8988T (cell line): ENCODE data around the gene MYMK.
A peak's percentile ranks its signal among the peaks of the same experiment; 100 is the strongest.

Source experiments
- DNase-seq: peaks from one replicate; pipeline ENCODE4 v3.0.0; 2011

The MYMK gene

GRCh38 chr9:133533857-133534256 lies 9.1 kb upstream of the MYMK start:
- no peak for DNase-seq

DNA sequence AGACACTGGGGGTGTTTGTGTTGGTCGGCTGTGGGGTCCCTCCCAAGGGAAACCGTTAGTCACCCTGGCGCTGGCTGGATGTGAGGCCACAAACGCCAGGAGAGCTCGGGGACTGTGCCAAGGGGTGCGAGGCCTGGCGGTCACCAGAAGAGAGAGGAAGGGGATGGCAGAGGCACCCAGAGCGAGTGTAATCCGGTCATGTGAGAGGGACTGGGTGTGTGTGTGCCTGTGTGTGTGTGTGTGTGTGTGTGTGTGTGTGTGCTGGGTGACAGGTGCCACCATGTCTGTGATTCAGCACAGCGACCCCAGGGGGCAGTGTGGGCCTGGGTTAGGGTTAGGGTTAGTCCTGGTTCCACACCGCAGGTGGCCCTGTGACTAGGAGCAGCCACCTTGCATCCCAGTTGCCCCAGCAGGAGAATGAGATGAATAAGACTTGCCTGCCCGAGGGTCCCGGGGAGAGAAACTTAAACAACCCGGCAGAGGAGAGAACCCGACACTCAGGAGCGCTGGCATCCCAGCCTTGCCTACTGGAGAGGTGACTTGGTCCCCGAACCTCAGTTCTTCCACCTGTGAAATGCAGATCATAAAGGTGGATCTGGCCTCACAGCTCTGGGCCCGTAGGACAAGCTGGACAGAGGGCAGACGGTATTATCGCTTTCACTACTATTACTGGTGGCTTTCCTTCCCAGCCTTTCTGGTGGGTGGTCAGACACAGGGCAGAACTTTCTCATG lies 8.3 kb upstream of the MYMK start:
- peak; percentile 96 for DNase-seq

GRCh38 chr9:133531293-133531692 lies 6.5 kb upstream of the MYMK start:
- no peak for DNase-seq

DNA sequence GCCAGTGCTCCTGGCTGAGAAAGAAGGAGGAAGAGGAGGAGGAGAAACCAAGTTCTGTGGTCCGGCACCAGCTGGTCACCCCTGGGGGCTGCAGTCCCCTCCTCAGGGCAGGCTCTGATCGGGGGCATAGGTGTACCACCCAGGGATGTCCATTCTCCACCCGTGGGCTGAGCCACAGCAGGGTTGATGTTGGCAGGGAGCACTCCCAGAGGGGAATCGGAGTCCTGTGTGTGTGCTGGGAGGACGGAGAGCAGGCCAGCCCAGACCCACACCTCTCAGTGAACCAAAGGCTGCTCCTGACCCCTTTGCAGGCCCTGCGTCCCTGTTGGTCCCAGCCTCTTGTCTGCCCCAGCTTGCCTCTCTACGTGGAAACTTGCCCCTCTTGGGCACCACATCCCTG lies 5.1 kb upstream of the MYMK start:
- DNase-seq, result no peak

GRCh38 chr9:133529457-133529856 lies 4.7 kb upstream of the MYMK start:
- DNase-seq, result no peak

DNA sequence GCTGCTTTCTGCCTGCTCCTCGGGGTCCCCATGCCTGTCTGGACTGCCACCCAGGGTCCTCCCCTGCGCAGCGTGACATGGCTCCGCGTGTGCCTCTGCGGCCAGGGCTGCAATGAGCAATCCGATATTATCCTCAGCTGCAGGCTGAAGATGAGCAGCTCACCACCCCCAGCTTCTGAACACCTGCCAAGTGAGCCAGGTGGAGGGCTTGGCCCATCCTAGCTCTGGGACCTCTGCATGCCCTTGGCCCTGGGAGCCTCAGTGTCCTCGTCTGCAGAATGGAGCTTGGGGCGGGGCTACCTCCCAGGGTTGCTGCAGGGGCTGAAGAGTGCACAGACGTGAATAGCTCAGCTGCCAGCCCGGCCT lies 4.1 kb upstream of the MYMK start:
- no peak for DNase-seq

DNA sequence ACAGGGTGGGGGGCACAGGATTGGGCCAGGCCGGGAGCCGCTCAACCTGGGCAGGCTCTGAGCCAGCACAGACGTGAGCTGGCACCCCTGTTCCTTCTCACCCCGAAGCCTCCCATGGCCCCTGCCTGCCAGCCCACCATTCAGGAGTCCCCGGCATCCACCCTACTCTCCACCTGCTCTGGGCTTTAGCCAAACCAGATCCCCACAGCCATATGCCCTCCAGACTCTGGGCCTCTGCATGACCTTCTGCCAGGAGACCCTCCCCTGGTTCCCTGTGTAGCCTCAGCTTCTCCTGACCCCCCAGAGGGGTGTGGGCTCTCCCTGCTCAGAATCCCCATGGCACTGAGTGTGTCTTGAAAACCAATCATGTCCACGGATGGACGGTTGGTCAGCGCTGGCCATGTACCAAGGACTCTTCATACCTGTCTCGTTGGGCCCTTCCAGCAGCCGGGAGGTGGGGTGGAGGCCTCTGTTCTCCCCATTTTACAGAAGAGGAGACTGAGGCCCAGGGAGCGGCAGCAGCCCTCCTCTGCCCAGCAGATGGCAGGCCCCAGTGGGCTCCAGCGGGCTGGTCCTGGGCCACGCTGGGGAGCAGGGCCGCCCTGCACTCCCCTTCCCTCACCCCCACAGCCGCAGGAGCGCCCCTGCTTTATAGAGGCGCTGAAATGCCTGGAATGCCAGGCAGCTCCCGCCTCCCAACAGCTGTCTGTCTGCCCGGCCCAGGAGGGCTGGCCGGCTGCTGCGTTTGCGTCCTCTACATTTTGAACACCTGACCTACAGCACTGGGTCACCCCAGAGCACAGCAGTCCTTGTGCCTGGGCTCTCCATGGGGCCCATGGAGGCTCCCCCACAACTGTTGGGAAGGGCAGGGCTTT lies 3.5 kb upstream of the MYMK start:
- DNase-seq, result no peak

DNA sequence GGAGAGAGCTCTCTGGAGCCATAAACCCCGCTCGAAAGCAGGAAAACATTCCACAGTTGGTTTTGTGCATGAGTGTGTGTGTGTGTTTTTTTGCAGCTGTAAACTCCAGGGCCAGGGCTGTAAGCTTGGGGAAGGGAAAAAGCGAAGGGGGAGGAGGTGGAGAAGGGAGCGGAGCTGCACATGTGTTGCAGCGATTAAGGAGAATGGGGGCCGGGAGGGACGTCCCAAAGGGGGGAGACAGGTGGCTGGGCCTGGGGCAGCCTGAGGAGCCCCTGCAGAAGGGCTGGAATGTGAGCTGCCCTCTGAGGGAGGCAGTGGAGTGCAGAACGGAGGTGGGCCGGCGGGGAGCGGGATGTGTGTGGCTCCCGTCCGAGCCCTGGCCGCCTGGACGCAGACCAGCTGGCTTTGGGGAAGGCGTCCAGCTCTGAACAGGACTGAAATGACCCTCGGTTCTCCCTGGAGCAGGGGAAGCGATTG lies 2.7 kb upstream of the MYMK start:
- no peak for DNase-seq

DNA sequence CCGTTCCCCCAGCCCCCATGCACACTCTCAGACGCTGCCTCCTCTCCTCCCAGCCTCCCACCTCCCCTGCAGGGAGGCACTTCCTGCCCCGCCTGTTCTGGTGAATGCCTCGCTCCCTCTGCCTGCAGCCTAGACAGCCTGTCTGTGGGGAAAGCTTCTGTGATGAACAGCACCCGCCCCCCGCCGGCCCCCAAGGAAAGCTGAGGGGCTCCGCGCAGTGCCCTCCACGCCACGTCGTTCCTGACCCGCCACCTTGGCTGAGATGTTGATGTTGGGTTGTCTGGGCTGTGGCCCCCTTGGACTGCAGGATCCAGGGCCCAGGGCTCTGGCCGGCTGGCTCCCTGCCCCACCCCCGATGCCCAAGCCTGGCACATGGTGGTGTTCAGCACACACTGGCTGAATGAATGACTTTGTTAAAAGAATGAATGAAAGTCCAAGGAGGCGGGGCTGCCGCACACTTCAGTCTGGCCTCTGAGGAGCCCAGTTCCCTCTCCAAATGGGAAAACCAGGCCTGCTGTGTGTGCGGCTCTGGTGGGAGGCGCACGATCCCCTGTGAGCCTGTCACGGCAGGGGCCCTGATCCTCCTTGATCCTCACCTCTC lies 2.1 kb upstream of the MYMK start:
- no peak for DNase-seq

DNA sequence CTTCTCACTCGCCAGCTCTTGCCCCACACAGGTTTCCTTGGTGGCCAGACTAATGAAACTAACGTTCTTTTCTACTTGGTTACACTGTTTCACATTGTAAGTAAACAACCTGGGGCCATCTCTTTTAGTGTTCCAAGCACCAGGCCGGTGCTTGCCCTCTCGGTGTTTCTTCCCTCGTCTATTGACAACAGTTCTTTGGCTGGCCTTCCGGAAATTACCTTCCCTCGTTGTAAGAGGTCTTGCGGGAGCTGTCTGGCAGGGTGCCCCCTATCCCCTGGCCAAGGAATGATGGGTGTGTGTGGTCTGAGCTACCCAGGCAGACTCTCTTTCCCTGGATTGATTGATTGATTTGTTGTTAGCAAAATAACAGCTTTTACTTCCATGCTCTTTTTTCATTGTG lies 918 bp upstream of the MYMK start:
- no peak for DNase-seq

DNA sequence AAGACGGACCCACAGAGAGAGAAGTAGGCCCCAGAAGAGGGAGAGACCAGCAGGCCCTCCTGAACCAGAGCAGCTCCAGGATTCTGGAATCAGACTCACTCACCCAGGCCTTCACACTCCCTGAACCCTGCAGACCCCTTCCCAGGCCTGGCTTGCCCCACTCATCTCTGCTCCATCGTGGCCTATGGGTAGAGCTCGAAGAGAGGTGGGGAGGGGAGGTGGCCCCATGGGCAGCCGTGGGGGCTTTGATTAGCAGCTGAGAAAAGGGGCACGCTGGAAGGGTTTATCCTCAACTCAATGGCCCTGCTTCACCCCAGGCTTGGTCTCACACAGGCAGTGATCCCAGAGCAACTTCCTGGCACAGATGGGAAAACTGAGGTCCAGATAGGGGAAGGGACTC lies 613 bp downstream of the MYMK start:
- DNase-seq, result no peak

DNA sequence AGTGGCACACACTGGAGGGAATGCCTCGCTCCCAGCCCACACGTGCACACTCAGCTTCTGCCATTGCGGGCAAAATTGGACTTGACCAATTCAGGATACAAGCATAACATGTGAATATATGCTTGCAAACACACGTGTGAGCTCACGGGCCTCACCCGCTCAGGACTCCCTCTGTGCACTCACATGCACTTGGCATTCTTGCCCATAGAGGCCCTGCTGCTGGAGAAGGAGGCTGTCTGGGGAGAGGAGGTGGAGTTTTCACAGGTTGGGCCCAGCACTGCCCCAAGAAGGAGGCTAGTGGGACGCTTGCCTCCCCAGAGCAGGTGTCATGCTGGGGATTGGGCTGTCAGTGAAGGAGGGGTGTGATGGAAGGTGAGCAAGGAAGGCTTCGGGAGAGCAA lies 1.7 kb downstream of the MYMK start:
- no peak for DNase-seq

GRCh38 chr9:133522073-133522910 lies 2.5 kb downstream of the MYMK start:
- no peak for DNase-seq

GRCh38 chr9:133521122-133522072 lies 3.4 kb downstream of the MYMK start:
- no peak for DNase-seq

- no peak for DNase-seq
Measured at GRCh38 chr9:133520121-133520835, 4.5 kb downstream of the MYMK start.

GRCh38 chr9:133519693-133520092 lies 5.1 kb downstream of the MYMK start:
- no peak for DNase-seq

GRCh38 chr9:133518706-133519449 lies 5.9 kb downstream of the MYMK start:
- DNase-seq, result no peak

GRCh38 chr9:133518200-133518599 lies 6.6 kb downstream of the MYMK start:
- no peak for DNase-seq

DNA sequence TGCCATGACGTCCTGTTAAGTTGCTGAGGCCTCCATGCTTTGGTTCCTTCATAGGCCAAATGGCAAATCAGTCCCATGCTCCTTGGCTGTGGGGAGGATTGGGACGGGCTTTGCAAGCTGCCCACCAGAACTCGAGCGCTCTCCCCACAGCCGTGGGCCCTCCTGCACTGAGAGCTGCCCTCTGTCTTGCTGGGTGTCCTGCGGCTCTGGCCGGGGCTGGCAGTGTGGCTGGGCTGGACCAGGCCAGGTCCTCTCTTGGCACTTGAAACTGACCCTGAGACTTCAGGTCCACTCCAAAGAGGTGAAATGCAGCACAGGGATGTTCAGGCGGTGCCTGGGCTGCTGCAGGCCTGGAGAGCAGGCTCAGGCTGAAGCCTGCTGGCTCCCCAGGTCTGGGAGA lies 7.0 kb downstream of the MYMK start:
- DNase-seq, result no peak

DNA sequence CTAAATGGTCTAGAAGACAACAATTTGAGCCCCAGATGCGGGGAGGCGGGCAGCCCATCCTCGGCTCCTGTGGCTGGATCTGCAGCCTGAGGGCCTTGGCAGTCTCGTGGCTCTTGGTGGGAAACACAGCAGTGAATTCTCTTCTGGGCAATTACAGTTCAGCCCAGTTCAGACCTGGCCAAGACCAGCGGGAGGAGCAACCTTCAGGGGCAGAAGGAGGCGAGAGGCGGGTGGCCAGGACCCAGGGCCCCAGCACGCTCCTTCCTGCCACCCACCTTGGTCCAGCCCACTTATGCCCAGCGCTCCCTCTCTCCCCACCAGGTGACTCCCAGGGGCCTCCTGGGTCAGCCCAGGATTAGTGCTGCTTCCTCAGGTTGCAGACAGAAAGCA lies 7.8 kb downstream of the MYMK start:
- no peak for DNase-seq
